ENCODE results near the gene MBOAT7.

- no peak for TF ChIP-seq CEBPB (IDR thresholded peaks at IDR 0.05)
- no peak for TF ChIP-seq HMGXB4 (CRISPR knock-in tag; IDR thresholded peaks at IDR 0.05; ENCODE audit: borderline replicate concordance)
- no peak for TF ChIP-seq USF2 (IDR thresholded peaks at IDR 0.05)
- no peak for TF ChIP-seq PBX3 (IDR thresholded peaks at IDR 0.05)
- TF ChIP-seq CTCF (IDR thresholded peaks at IDR 0.05): no peak
- TF ChIP-seq RAD21 (conservative IDR thresholded peaks at IDR 0.05 in 1 of 2, IDR thresholded peaks at IDR 0.05 in 1 of 2): no peak
- TF ChIP-seq CHD2 (IDR thresholded peaks at IDR 0.05; ENCODE audit: low read length, partially characterized antibody): no peak
- no peak for TF ChIP-seq FOSL2 (IDR thresholded peaks at IDR 0.05)
- no peak for TF ChIP-seq FOSL2 (CRISPR knock-in tag; IDR thresholded peaks at IDR 0.05)
- TF ChIP-seq BCL3 (IDR thresholded peaks at IDR 0.05): no peak
These were observed 50.7 kb downstream of the MBOAT7 start for GRCh38 chr19:54138489-54139256.

Data from A549 (cell line).